Stimulated activated CD4-positive, alpha-beta T cell treated with anti-CD3 and anti-CD28 coated beads, Interleukin-15, amount 100 ng/mL, for 48 hours (primary cell): ENCODE data around the gene COL20A1.

Source experiments
- DNase-seq, 2 donors: peaks; one replicate each; pipeline ENCODE4 v3.0.0-alpha.2; 2020; ENCODE audit warnings: low read depth in 2 of 2

The COL20A1 gene

DNA sequence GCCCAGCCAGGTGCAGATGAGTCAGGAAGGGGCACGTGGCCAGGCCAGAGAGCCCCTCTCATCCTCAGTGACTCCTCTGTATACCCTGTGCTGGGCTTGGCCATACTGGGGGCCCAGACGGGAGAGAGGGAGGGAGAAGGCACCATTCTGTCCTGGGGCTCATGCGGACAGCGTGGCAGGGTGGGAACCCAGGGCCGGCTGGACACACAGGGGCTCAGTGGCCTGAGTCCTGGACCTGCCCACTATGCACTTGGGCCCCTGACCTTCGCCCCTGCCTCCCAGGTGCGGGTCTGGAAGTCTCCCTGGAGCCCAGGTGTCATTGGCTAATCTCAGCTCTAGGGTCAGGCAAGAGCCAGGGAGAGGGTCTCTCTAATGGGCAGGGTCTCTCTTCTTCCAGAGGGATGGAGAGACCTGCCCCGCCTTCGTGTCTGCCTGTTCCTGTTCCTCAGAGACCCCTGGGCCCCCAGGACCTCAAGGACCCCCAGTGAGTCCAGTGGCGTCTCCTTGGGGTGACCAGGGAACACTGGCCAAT lies 27.7 kb downstream of the COL20A1 start:
- no peak for DNase-seq

DNA sequence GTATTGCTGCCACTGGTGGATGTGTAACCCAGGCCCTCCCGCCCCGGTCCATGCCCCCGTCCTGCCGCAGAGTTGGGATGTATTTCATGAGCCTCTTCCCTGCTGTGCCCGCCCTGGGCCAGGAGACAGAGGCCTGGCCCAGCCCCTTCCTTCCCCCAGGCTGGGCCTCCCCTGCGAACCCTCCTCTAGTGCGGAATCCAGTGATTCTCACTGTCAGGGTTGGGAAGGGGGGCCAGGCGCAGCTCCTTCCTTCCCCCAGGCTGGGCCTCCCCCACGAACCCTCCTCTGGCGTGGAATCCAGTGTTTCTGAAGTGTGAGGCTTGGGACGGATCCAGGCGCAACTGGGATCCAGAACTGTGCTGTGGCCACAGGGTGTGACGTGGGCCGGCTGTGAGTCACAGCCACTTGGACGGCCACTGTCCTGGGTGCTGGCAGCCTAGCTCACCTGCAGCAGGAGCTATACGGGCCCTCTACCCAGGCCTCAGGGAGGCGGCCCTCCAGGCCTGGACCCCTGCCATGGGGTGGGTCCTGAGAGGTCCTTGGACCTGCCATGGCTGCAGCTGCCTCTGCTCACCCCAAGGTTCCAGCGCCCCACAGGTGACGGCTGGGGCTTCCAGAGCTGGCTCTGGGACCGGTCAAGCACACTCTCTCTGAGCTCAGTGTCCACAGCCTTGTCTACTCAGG lies 28.3 kb downstream of the COL20A1 start:
- no peak for DNase-seq

DNA sequence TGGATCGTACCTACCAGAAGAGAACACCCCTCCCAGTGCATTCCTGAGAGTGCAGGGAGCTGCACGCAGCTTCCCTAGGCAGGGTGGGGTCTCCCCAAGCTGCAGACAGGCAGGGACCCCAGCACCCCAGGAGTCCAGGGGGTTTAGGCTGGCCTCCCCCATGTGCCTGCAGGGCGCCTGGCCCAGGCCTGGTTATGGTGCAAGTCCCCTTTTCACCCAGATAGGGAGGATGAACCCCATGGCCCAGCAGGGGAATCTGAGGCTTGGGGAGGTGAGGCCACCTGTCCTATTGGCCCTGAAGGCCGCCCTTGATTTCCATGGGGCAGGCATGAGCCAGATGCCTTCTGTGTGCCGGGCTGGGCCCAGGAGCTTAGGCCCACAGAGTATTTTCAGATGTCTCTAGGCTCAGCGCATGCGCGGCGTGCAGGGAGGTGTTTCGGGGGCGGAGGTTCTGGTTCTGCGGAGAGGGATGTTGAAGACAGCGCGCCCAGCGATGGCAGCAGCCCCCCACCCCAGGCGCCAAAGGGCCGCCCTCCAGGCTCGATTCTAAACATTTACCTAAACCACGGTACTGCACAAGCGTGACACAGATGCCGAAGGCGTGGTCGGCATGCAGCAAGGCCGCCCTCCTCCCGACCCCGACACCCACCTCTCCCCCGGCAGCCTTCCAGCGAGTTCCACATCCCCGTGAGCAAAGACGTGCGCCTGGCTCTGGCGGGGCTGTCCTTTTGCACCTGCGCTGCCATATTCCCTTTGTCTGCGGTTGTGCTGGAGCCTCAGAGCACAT lies 29.4 kb downstream of the COL20A1 start:
- no peak for DNase-seq

DNA sequence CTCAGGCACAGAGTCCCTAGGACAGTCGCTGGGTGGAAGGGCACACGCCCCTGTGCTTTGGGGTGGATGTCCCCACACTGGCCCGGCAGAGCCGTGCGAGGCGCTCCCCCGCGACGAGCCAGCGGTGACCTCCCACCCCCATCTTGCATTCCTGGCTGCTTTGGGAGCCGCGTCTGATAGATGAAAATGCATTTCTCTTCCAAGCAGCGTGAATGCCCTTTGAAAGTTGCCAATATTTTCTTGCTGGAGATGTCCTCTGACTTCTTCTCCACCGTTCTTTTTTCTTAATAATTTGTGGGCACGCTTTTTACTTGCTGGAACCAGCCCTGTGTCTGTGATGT lies 29.9 kb downstream of the COL20A1 start:
- no peak for DNase-seq

DNA sequence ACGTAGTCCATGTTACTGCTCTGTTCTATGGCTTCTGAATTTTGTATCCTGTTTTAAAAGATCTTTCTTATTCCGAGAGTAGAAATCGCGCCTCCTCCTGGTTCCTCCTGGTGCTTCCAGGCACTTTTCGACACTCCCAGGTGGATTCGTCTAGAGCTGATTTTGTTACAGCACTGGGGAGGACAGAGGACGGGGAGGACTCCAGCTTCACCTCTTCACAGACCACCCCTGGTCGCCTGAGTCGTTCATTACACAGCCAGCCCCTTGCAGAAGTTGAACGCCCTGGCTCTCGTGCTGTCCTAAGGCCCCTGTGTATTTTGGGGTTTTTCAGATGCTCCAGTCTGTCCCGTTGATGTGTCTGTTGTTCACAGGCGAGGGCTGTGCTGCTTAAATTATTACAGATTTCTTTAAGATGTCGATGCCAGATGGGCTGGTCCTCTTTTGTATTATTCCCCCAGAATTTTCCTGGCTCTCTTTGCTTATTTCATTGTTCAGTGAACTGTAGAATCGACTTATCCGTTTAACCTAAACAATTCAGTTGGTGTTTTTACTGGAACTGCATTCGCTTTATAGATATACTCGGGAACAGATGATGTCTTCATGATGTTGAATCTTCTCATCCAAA lies 30.5 kb downstream of the COL20A1 start:
- no peak for DNase-seq

DNA sequence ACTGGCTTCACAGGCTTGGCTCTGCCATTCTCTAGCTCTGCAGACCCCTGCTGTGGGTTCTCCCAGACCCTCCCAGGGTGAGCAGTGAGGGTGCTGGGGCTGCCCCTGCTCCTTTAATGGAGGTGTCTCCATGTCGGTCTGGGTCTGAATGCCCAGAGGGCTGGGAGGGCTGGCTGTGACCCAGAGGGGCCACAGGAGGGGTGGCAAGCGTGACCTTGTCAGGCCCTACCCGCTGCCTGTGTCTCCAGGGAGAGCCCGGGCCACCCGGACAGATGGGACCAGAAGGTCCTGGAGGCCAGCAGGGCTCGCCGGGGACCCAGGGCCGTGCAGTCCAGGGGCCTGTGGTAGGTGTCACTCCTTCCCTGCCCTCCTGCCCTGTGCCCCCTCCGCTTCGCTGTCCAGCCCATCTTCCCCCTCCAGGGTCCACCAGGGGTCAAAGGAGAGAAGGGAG lies 32.1 kb downstream of the COL20A1 start:
- no peak for DNase-seq

DNA sequence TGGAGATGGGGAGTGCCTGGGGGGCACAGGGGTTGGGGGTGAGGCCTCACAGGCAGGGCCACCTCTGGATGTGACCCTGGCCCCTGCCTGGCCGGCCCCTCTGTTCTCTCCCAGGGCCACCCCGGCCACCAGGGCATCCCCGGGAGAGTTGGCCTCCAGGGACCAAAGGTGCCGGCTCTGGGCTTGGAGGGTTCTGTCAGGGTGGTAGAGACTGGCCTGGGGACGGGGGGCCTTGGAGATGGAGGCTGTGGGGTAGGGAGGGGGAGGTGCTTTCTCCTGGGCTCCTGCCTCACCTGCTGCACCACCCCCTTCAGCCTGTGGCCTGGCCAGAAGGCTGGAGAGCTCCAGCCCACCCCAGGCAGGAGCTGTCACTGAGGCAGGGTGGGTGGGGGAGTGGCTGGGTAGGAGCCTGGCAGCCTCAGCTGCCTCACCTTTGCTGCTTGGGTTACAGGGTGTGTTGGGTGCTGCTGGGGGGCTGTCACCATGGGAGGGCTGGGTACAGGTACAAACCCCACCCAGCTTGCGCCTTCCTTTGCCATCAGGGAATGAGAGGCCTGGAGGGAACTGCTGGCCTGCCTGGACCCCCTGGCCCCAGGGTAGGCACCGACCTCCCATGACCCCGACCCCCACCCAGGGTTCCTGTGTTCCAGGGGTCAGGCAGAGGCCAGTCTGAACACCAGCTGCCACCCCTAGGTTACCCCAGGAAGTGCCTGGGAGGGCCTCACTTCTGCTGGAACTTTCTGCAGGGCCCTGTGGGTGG lies 32.7 kb downstream of the COL20A1 start:
- no peak for DNase-seq

DNA sequence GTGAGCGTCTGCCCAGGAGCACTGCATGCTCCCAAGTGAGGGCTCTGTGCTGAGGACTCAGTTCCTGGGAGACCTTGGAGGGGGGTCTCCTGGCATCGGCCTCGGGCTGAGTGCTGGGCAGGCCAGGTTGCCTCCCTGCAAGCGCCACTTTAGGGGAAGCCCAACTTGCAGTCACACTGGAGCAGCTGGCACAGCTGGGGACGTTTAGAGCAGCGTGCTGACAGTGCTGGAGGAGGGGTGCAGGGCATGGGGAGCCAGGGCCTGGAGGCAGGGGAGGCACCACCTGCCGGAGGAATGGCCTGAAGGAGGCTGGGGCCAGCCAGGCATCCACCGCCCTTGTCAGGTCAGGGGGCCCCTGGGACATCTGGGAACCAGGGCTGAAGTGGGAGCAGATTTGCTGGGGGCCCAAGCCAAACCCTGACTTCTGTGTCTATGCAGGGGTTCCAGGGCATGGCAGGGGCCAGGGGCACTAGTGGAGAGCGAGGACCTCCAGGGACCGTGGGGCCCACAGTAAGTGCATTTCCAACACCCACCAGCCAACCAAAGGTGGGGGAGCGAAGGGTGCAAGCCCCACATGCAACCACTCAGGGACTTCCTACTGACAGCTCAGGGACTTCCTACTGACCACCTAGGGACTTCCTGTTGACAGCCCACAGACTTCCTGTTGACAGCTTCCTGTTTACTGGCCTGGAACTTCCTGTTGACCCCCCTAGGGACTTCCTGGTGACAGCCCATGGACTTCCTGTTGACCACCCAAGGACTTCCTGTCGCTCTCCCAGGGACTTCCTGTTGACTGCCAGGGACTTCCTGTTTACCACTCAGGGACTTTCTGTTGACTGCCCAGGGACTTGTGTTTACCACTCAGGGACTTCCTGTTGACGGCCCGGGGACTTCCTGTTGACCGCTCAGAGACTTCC lies 33.6 kb downstream of the COL20A1 start:
- DNase-seq = no peak

DNA sequence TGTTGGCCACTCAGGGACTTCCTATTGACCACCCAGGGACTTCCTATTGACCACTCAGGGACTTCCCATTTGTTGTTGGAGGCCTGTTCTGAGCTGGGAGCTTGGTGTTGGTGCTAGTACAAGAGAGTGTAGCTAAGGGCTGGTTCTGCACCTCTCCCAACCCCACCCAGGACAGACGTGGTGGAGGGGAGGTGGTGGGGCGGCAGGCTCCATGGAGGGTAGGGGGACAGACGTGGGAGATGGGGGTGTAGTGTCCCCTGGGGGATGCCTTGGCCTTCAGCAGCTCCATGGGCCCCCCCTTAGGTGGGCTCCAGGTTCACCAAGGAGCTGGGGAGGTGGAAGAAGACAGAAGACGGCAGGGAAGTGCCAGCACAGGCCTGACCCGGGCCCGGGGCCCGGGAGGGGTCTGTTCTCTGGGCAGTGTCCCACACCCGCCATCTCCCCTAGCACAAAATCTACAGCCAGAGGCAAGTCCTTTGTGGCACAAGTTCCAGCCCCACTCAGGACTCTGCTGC lies 34.3 kb downstream of the COL20A1 start:
- DNase-seq = no peak

DNA sequence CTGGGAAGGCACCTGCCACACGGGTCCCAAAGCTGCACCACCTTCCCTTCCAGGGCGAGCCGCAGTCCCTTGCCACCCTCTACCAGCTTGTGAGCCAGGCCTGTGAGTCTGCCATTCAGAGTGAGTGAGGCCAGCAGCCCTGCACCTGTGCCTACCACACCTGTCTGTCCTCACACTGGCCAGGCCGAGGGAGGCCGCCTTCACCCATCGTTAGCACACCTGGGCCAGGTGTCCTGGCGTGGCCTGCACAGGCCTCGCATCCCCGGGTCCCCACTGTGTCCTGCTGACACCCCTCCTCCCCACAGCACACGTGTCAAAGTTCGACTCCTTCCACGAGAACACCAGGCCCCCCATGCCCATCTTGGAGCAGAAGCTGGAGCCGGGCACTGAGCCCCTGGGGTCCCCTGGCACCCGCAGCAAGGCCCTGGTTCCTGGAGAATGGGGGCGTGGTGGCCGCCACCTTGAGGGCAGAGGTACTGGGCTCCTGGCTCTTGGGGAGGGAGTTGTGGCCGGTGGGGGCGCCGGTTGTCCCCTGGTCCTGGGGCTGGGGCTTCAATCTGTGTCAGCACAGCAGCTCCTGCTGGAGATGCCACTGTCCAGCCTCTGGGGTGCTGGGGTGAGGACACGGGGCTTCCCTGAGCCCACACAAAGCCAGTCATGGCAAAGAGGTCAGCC lies 35.2 kb downstream of the COL20A1 start:
- no peak for DNase-seq

DNA sequence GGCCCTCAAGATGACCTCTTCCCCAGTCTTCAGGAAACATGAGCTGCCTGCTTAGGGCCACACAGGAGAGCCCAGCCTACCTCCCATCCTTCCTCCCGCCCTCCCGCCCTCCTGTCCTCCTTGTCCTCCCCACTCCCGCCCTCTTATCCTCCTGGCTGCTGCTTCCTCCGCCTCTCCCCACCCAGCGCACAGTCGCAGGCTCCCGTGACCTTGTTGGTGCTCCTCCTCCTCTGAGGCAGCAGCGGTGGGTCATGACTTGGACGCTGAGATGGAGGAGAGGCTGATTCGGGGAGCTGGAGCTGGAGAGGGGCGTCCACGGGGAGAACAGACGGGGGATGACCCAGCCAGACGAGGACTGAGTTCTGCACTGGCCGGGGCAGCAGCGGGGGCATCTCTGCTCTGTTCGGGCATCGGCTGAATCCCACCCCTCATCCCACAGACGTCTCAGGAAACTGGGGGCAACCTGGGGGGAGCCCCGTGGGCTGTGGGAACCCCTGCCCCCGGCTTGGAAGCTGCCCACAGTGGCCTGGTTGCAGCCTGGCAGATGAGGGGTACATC lies 35.8 kb downstream of the COL20A1 start:
- DNase-seq = no peak

DNA sequence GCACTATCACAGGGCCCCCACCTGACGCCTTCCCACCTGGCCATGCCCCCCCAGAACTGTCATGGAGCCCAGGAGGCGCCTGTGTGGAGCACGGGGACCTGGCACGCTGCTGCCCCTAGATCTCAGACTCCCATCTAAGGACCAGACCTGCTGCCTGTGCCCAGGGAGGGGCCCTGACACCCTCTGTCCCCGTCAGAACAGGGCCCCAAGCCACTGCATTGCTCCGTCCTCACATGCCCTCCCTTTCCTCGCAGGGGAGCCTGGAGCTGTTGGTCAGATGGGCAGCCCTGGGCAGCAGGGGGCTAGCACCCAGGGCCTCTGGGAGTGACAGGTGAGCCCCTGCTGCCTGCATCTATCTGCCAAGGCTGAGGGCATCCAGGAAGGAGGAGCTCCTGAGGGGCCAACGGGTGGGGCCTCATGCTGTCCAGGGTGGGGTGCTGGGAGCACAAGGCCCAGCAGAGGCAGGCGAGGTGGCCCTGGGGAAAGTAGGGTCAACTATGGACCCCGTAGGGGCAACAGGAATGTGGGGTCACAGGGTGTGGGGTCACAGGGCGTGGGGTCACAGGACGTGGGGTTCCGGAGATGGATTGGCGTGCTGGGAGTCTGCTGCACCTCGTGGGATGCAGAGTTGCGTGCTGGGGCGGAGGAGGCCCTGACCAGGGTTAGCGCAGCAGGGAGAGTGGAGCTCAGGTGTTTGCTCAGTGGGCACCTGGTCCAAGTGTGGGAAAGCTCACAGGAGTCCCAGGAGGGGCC lies 36.5 kb downstream of the COL20A1 start:
- DNase-seq = no peak

DNA sequence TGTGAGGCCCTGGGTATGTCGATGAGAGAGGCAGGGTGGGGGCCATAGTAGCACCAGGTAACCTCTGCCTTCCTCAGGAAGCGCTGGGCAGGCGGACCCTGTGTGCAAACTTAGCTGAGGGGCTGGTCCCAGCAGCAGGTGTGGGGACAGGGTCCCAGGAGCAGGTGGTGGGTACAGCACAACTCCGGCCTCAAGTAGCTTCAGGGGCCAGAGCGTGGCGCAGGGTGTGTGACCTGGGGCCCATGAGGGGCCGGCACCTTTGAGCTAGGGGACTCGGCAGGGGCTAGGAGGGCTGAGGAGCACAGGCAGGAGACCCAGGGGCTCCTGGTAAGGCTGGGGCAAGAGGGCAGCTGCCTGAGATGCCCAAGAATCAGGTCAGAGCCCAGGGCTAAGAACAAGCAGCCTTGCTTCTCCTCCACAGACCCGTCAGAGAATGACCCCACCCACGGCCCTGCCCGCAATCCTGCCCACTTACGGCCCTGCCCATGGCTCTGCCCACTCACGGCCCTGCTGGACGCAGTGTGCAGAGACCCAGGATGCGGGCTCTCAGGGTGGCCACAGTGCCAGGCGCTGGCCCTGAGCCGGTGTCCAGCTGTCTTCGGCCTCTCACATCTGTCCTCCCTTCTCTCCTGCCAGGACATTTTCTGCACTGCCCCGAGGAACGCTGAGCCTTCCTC lies 37.2 kb downstream of the COL20A1 start:
- DNase-seq = no peak

DNA sequence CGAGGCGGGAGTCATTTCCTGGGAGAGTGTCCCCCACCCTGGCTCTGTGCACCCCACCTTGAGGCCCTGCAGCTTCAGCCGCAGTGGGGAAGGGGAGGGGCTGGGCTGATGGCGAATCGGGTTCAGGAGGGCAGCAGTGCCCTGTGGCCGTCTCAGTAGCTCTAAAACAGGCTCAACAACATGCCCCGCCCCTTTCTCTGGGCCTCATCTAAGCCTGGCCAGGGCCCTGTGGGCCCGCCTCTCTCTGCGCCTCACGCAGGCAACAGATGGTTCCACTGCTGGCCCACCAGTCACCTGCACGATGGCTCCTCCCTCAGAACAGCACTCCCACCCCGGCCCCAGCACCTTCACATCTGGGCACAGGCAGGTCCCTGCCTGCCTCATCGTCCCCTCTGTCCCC lies 38.0 kb downstream of the COL20A1 start:
- DNase-seq = no peak

DNA sequence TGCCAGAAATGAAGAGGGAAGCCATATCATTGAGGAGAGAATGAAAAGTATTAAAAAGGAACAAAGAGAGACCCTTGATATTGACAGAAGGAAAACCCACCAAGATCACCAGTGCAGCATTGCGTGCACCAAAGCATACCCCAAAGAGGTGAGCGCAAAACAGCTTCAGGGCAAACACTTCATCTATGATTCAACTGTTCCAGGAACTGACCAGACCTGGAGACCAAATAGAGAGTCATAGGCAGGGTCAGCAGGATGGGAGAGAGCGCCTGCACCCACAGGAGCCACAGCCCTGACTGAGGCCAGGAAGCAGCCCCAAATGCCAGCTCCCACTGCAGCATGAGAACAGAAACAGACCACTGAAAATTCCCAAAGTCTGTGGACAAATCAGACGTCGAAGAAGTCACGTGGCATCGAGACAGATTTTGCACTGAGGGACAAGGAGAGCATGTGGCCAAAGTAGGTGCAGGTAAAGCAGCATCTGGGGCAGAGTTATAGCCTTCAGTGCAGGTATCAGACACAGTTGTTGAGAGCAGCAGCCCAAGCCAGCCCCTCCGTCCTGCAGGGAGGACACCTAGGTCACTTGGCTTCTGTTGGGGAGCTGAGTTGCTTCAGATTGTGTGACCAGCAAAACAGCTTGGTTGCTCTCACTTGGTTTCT lies 38.9 kb downstream of the COL20A1 start:
- no peak for DNase-seq

DNA sequence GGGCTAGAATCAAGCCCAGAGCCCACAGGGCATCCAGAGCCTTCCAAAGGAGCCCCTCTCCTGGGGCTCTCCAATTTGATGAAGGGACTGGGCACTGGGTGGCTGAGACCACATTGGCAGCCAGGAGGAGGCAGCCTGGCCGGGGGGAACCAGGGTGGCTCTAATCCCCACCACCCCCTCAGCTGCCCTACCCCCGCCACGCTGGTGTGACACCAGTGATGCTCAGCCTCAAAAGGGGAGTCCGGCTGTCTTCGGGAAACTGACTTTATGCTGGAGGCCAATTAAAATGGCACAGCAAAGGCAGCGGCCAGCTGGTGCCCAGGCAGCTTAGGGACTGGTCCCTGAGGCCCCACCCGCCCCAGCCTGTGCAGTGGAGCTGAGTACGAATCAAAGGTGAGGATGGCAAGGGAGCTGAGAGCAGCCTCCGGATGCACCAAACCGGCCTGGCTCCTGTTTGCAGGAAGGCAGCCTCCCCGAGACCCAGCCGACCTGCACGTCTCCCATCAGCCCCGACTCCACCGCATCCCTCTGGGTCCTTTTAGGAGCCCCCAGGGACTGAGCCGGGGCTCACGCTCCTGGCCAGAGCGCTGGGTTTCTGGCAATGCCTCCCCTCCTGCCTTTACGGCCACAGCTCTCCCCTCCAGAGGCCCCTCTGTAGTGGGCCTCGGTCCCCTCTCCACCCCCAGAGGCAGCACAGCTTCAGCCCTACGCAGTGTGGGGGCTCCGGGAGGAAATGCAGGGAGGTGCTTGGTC lies 39.7 kb downstream of the COL20A1 start:
- no peak for DNase-seq

DNA sequence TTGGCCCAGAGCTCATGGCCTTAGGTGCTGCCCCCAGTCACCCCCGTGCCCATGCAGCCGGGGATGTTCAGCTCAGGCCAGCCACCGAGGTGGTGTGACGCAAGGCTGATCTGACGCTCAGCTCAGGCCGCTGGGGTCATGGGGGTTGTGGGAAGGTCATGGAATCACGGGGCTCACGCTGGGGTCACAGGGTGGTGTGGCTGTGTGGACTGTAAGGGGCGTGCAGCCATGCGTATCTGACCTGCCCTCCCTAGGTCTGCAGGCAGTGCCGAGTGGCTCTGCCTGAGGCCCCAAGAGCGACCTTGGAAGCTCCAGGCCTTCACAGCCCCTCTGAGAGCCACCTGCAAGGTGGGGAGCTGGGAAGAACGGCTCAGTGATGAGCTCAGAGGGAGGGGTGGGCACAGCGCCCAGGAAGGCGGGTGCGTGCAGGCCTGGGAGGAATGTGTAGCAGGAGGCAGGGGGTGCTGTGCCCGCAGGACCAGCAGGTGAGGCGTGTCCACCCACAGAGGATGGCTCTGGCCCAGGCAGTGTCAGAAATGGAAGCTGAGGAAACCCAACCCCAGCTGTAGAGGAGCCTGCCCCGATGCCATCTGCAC lies 40.4 kb downstream of the COL20A1 start:
- no peak for DNase-seq
